NT2/D1 (cell line): ENCODE measurements around the gene SLC6A12.

Experiments
- SUZ12 ChIP-seq: IDR thresholded peaks from 2 replicates; pipeline ENCODE4 v1.6.1; 2011; ENCODE audit not compliant: insufficient read length, insufficient read depth; ENCODE audit errors: extremely low read depth
- YY1 ChIP-seq: IDR thresholded peaks from 2 replicates; pipeline ENCODE4 v1.6.1; 2011; ENCODE audit not compliant: insufficient read length, insufficient read depth
- ZNF274 ChIP-seq: IDR thresholded peaks from 2 replicates; pipeline ENCODE4 v1.6.1; 2011; ENCODE audit warnings: mild to moderate bottlenecking, low read depth, low read length

- TF ChIP-seq ZNF274 (no peak), YY1 (no peak), SUZ12 (no peak)
Observed at GRCh38 chr12:168763-169525, 45.0 kb downstream of the SLC6A12 start.
